Activated naive CD4-positive, alpha-beta T cell treated with anti-CD3 and anti-CD28 coated beads for 36 hours (primary cell): ENCODE measurements around the gene FMO4. TPM values are rescaled to one million over a fixed set of nuclear protein-coding genes. Genes with fewer than 3 reads are reported as not detected.
"Not testable (repeated sequence)": the region's sequence is repeated elsewhere in the genome, so short reads cannot be mapped to it uniquely, and the experiment has no call there.

ENCODE experiments used
- CTCF ChIA-PET: fragments of 350-600 bp; sonication (Branson Sonifier 250); formaldehyde crosslinking; loops from one replicate; lab custom pipeline; 2021; ENCODE audit warnings: antibody characterized with exemption; lab: Charles Lee
- DNase-seq: peaks from one replicate; pipeline ENCODE4 v3.0.0-alpha.2; 2020
- H3K27ac Mint-ChIP-seq: one replicate; pipeline ENCODE4 v1.8.0; 2021; ENCODE audit warnings: mild to moderate bottlenecking, mixed read lengths
- H3K27me3 Mint-ChIP-seq: one replicate; pipeline ENCODE4 v1.8.0; 2021; ENCODE audit warnings: low read depth, mixed read lengths
- H3K36me3 Mint-ChIP-seq: one replicate; pipeline ENCODE4 v1.8.0; 2021; ENCODE audit warnings: low read depth, mixed read lengths
- H3K4me1 Mint-ChIP-seq: one replicate; pipeline ENCODE4 v1.8.0; 2021; ENCODE audit warnings: low read depth, mixed read lengths
- H3K4me3 Mint-ChIP-seq: one replicate; pipeline ENCODE4 v1.8.0; 2021; ENCODE audit warnings: mild to moderate bottlenecking, moderate library complexity, mixed read lengths
- H3K9me3 Mint-ChIP-seq: one replicate; pipeline ENCODE4 v1.8.0; 2021; ENCODE audit warnings: mixed read lengths
- intact Hi-C: fragments of 100-400 bp; cut with micrococcal nuclease; formaldehyde crosslinking; loops from one replicate; pipeline ENCODE4 v1.15.1; 2023
- total RNA-seq, 2 experiments: library from RNA; stranded (reverse); gene quantifications; one replicate each; pipeline ENCODE4 v1.2.3, GENCODE V29; 2021

The FMO4 gene
- total RNA-seq, 2 experiments from 2014 or later, result 2.0 to 2.1 TPM

DNA sequence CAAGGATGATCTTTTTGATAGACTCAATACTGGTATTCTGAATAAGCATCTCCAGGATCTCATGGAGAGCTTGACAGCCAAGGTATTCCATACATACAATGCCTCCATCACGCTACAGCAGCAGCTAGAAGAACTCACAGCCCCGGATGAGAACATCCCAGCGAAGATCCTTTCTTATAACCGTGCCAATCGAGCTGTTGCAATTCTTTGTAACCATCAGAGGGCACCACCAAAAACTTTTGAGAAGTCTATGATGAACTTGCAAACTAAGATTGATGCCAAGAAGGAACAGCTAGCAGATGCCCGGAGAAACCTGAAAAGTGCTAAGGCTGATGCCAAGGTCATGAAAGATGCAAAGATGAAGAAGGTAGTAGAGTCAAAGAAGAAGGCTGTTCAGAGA, 25.4 kb downstream of the FMO4 start:
- H3K4me3 Mint-ChIP-seq, H3K27me3 Mint-ChIP-seq, DNase-seq, H3K4me1 Mint-ChIP-seq, H3K27ac Mint-ChIP-seq, H3K36me3 Mint-ChIP-seq, intact Hi-C loops, H3K9me3 Mint-ChIP-seq: not testable (repeated sequence)
- CTCF ChIA-PET, result interaction anchor here (1.0 kb wide), 1 partner anchor 397 kb away, joined by 4 read pairs; no protein-coding TSS in a partner anchor

DNA sequence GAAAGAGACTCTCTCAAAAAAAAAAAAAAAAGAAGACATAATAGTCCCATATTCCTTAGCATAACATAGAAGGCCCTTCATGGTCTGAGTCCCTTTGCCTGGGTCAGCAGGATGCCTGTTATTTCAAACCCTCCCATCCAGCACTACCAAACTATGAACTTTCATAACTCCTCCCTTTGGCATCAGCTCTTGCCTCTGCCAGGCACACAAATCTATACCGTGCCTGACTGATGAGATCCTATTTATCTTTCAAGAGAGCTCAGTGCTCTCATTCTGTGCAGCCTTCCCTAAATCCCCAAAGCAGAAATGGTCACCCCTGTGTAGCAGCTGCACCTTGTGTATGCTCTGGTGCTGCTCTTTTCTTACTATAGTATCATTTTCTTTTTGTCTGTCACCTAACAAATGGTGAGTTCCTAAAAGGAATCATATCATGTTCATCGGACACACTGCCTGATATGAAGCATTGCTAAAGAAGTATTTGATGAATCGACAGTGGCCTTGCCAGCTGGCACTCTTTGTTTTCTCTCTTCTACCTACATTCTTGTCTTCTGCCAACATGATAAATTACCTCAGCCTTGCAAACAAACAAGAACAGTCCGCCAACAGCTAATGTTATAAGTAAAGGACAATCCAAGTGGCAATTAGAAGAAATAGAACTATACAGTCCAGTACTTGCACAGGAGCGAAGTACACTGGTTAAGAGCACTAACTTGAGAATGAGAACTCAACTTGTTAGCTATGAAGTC, 29.9 kb downstream of the FMO4 start:
- DNase-seq, result no peak
- CTCF ChIA-PET, result interaction anchor here (1.1 kb wide), 1 partner anchor 10 kb away, joined by 3 read pairs; no protein-coding TSS in a partner anchor
- no peaks in the 10 kb centered on the region for H3K4me1 Mint-ChIP-seq
- peaks cover 12% of the 10 kb centered on the region for H3K9me3 Mint-ChIP-seq
- peaks cover 5% of the 10 kb centered on the region for H3K36me3 Mint-ChIP-seq
- intact Hi-C loops, result no loop called here
- no peak overlapping the region for H3K27ac Mint-ChIP-seq
- no peak overlapping the region for H3K4me3 Mint-ChIP-seq
- H3K27me3 Mint-ChIP-seq, result no peaks in the 10 kb centered on the region

DNA sequence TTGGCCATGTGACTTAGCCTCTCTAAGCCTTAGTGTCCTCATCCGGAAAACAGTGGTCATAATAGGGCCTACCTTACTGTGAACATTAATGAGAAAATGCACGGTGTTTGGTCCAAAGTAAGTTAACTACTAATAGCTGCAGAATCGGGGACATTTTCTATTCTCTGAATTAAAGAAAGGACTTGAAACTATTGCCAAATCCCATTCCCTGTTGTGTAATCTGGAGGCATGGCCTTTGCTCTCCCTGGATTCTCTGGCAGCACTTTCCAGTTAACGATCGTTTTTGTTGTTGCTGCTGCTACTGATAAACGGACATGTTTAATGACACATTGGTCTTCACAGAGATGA, 30.5 kb downstream of the FMO4 start:
- CTCF ChIA-PET, result interaction anchor here (1.1 kb wide), 1 partner anchor 10 kb away, joined by 3 read pairs; no protein-coding TSS in a partner anchor
- Mint-ChIP-seq H3K4me3 (no peak overlapping the region), H3K27me3 (no peaks in the 10 kb centered on the region), H3K9me3 (peaks cover 12% of the 10 kb centered on the region), H3K36me3 (peaks cover under 1% of the 10 kb centered on the region), H3K4me1 (no peaks in the 10 kb centered on the region), H3K27ac (no peak overlapping the region)
- DNase-seq, result no peak
- intact Hi-C loops, result no loop called here

DNA sequence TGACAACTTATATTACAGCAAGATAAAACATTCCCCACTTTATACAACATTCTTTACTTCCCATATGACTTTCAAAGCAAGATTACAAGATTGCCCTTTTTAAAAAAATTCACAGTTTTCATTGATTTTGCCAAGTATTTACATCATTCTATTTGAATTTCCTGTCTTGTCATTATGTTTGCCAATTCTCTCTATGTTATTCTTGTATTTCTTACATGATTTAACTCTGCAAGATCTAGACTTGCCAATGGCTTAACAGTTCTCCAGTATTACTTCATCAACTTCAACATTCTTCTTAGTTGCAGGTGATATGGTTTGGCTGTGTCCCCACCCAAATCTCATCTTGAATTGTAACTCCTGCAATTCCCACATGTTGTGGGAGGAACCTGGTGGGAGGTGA, 31.6 kb downstream of the FMO4 start:
- Mint-ChIP-seq H3K4me1 (no peaks in the 10 kb centered on the region), H3K27ac (no peak overlapping the region), H3K9me3 (peaks cover 12% of the 10 kb centered on the region), H3K4me3 (no peak overlapping the region), H3K27me3 (peaks cover 3% of the 10 kb centered on the region), H3K36me3 (no peaks in the 10 kb centered on the region)
- DNase-seq, result no peak
- intact Hi-C loops, result no loop called here
- CTCF ChIA-PET, result no interaction called here

DNA sequence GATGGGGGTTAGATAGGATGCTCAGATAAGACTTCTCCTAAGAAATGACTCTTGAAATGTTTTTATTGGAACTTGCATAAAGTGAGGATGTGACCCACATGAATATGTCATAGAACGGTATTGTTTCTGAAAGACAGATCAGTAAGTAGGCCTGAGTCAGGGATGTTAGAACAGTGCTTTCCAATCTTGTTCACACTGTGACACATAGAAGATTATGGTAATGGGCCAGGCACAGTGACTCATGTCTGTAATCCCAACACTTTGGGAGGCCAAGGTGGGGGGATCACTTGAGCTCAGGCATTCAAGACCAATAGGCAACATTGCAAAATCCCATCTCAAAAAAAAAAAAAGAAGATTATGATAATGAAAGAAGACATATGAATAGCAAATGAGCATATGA, 32.9 kb downstream of the FMO4 start:
- Mint-ChIP-seq H3K27ac (no peak overlapping the region), H3K36me3 (no peaks in the 10 kb centered on the region), H3K27me3 (peaks cover 3% of the 10 kb centered on the region), H3K4me1 (no peaks in the 10 kb centered on the region), H3K4me3 (no peak overlapping the region), H3K9me3 (peaks cover 12% of the 10 kb centered on the region)
- intact Hi-C loops, result no loop called here
- CTCF ChIA-PET, result no interaction called here
- no peak for DNase-seq

DNA sequence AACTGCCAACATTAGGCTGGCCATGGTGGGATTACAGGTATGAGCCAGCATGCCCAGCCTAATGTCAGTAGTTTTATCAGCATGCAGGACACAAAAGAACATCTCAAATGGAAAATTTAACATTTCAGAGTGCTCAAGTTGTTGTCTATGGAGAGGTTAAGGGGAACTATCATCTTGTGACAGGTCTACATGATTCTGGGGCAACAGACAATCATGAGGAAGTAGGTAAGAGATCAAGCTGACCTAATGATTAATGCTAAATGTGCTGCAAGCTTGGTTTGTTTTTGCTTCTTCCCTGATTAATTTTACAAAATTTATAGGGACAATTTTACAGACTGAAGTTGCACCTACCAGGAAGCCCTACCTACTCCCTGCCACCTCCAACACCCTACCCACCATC, 36.6 kb downstream of the FMO4 start:
- CTCF ChIA-PET, result no interaction called here
- intact Hi-C loops, result no loop called here
- DNase-seq, result no peak
- Mint-ChIP-seq H3K36me3 (no peaks in the 10 kb centered on the region), H3K27me3 (peaks cover 6% of the 10 kb centered on the region), H3K27ac (no peak overlapping the region), H3K4me1 (no peaks in the 10 kb centered on the region), H3K9me3 (peaks cover 9% of the 10 kb centered on the region), H3K4me3 (no peak overlapping the region)

DNA sequence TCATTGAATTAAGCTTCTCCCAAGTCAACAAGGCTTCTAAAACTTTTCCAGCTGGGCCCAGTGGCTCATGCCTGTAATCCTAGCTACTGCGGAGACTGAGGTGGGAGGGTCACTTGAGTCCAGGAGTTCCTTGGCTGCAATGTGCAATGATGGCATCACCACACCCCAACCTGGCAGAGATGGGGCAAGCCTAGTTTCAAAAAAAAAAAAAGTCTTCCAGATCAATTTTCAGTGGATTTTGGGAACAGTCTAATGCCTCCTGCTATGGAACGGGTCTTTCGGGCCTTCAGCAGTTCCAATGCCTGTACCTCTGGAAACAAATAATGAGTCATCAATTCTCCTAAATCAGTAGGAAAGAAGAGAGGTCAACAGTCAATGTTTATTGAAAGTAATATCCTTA, 38.0 kb downstream of the FMO4 start:
- CTCF ChIA-PET, result no interaction called here

DNA sequence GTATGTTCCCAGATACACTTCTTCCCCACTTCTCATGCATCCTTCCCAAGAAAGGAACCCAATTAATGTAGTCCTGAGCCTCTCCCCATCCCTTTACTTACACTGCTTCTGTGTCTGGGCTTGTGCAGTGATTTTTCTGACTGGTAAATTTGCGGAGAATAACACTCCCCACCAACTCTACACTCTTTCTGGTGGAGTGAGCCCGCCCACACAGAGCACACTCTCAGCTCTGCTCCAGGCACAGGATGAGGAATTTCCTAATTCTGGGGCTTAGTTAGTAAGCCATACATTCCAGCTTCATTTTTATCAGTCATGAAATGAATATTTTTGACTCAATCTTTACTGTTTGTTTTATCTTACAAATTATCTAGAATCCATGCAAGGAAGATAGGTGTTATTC, 38.6 kb downstream of the FMO4 start:
- Mint-ChIP-seq H3K9me3 (peaks cover 7% of the 10 kb centered on the region), H3K27ac (no peak overlapping the region), H3K36me3 (no peaks in the 10 kb centered on the region), H3K4me1 (no peaks in the 10 kb centered on the region), H3K4me3 (no peak overlapping the region), H3K27me3 (peaks cover 6% of the 10 kb centered on the region)
- intact Hi-C loops, result no loop called here
- no peak for DNase-seq
- CTCF ChIA-PET, result no interaction called here

More for the DNA sequence above, 38.0 kb downstream of the FMO4 start:
- H3K9me3 Mint-ChIP-seq, result peaks cover 7% of the 10 kb centered on the region
- H3K27ac Mint-ChIP-seq, result no peak overlapping the region
- H3K27me3 Mint-ChIP-seq, result peaks cover 6% of the 10 kb centered on the region
- intact Hi-C loops, result no loop called here
- no peak for DNase-seq
- H3K4me1 Mint-ChIP-seq, result no peaks in the 10 kb centered on the region
- no peak overlapping the region for H3K4me3 Mint-ChIP-seq
- no peaks in the 10 kb centered on the region for H3K36me3 Mint-ChIP-seq

DNA sequence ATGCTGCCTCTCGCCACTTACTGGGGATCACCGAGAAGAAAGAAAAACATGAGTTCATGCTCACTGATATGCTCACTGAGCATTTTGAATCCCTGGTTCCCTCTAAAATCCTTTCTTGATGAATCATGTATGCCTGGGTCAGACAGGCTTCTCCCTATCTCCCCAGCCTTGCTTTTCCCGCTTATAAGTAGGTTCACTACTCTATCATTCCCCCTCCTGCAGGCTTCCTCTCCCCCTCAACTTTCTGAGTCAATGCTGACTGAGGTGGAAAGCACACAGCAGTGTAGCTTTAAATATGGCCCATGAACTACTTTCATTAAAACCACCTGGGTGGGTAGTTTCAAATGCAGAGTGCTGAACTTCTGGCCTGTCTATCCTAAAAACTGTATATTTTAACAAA, 41.7 kb downstream of the FMO4 start:
- CTCF ChIA-PET, result interaction anchor here (0.8 kb wide), 1 partner anchor 138 kb away, joined by 6 read pairs; no protein-coding TSS in a partner anchor

DNA sequence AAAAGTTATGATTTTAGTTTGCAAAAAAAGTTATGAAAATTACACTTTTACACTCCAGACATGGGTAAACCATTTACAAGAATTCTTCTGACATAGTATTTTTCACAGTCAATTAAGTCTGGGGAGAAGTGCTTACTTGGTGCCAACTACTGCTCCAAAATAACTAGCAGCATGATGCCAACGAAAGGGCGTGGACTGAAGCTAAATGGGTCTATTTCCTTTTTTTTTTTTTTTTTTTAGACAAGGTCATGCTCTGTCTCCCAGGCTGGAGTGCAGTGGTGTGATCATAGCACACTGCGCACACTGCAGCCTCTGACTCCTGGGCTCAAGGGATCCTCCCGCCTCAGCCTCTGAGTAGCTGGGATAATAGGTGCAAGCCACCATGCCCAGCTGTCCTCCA, 43.2 kb downstream of the FMO4 start:
- intact Hi-C loops, result no loop called here
- Mint-ChIP-seq H3K4me3 (no peak overlapping the region), H3K27ac (no peak overlapping the region), H3K4me1 (no peaks in the 10 kb centered on the region), H3K9me3 (peaks cover 7% of the 10 kb centered on the region), H3K36me3 (no peaks in the 10 kb centered on the region), H3K27me3 (peaks cover 19% of the 10 kb centered on the region)
- CTCF ChIA-PET, result no interaction called here
- DNase-seq, result no peak

More for the DNA sequence above, 41.7 kb downstream of the FMO4 start:
- Mint-ChIP-seq H3K27ac (no peak overlapping the region), H3K9me3 (no peaks in the 10 kb centered on the region), H3K4me1 (no peaks in the 10 kb centered on the region), H3K4me3 (no peak overlapping the region), H3K27me3 (peaks cover 10% of the 10 kb centered on the region), H3K36me3 (no peaks in the 10 kb centered on the region)
- DNase-seq, result no peak
- intact Hi-C loops, result no loop called here

DNA sequence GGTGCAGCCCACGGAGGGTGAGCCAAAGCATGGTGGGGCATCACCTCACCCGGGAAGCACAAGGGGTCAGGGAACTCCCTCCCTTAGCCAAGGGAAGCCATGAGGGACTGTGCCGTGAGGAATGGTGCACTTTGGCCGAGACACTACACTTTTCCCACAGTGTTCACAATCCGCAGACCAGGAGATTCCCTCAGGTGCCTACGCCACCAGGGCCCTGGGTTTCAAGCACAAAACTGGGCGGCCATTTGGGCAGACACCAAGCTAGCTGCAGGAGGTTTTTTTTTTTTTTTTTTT, 45.3 kb downstream of the FMO4 start:
- Mint-ChIP-seq H3K27me3 (peaks cover 24% of the 10 kb centered on the region), H3K9me3 (peaks cover 18% of the 10 kb centered on the region)
- intact Hi-C loops, H3K36me3 Mint-ChIP-seq, H3K4me3 Mint-ChIP-seq, DNase-seq, H3K27ac Mint-ChIP-seq, H3K4me1 Mint-ChIP-seq, CTCF ChIA-PET: not testable (repeated sequence)

DNA sequence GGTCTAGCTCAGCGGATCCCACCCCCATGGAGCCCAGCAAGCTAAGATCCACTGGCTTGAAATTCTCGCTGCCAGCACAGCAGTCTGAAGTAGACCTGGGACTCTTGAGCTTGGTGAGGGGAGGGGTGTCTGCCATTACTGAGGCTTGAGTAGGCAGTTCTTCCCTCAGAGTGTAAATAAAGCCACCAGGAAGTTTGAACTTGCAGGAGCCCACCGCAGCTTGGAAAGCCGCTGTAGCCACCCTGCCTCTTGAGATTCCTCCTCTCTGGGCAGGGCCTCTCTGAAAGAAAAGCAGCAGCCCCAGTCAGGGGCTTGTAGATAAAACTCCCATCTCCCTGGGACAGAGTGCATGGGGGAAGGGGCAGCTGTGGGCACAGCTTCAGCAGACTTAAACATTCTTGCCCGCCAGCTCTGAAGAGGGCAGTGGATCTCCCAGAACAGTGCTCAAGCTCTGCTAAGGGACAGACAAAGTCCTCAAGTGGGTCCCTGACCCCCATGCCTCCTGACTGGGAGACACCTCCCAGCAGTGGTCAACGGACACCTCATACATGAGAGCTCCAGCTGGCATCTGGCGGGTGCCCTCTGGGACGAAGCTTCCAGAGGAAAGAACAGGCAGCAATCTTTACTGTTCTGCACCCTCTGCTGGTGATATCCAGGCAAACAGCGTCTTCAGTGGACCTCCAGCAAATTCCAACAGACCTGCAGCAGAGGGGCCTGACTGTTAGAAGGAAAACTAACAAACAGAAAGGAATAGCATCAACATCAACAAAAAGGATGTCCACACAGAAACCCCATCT, 45.9 kb downstream of the FMO4 start:
- CTCF ChIA-PET, H3K27ac Mint-ChIP-seq, intact Hi-C loops, DNase-seq, H3K36me3 Mint-ChIP-seq, H3K4me1 Mint-ChIP-seq, H3K4me3 Mint-ChIP-seq: not testable (repeated sequence)
- Mint-ChIP-seq H3K27me3 (peaks cover 24% of the 10 kb centered on the region), H3K9me3 (peaks cover 18% of the 10 kb centered on the region)

DNA sequence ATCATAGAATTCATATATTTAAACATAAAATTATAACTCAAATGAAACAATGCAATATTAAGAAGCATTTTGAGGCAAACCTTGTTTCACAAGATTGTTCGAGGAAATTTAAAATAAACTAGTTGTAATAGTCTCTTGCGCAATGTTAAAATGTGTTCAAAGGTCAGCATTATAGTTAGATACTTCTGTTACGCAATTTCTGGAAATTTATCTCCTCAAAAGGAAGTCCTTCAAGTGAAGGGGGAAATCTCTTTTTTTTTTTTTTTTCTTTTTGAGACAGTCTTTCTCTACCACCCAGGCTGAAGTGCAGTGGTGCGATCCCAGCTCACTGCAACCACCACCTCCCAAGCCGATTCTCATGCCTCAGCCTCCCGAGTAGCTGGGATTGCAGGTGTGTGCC, 52.1 kb downstream of the FMO4 start:
- intact Hi-C loops, result no loop called here
- CTCF ChIA-PET, result no interaction called here
- H3K9me3 Mint-ChIP-seq, result peaks cover 19% of the 10 kb centered on the region
- H3K27ac Mint-ChIP-seq, result no peak overlapping the region
- DNase-seq, result no peak
- no peaks in the 10 kb centered on the region for H3K4me1 Mint-ChIP-seq
- peaks cover 16% of the 10 kb centered on the region for H3K27me3 Mint-ChIP-seq
- no peaks in the 10 kb centered on the region for H3K36me3 Mint-ChIP-seq
- H3K4me3 Mint-ChIP-seq, result no peak overlapping the region
